NCI-H2107 treated with DMSO at 0.1 percent for 48 hours (cell line): ENCODE measurements around the gene ARHGAP15.

ENCODE experiments used
- DNase-seq: peaks from one replicate; lab custom pipeline; 2025; ENCODE audit not compliant: unreplicated experiment; lab: John Stamatoyannopoulos, UW

Gene ARHGAP15

GRCh38 chr2:143608758-143609157, 479.5 kb downstream of the ARHGAP15 start:
- no peak for DNase-seq

GRCh38 chr2:143611336-143611735, 482.1 kb downstream of the ARHGAP15 start:
- DNase-seq, result no peak

- no peak for DNase-seq
These were observed 486.3 kb downstream of the ARHGAP15 start for GRCh38 chr2:143615562-143615961.

GRCh38 chr2:143616452-143616851, 487.2 kb downstream of the ARHGAP15 start:
- no peak for DNase-seq

- DNase-seq, result no peak
These were observed 488.7 kb downstream of the ARHGAP15 start for GRCh38 chr2:143617803-143618415.

- no peak for DNase-seq
These were observed 492.9 kb downstream of the ARHGAP15 start for GRCh38 chr2:143622106-143622505.

GRCh38 chr2:143623231-143623908, 494.2 kb downstream of the ARHGAP15 start:
- no peak for DNase-seq

GRCh38 chr2:143623909-143624260, 494.7 kb downstream of the ARHGAP15 start:
- DNase-seq, result no peak

- DNase-seq, result no peak
These were observed 500.1 kb downstream of the ARHGAP15 start for GRCh38 chr2:143629340-143629739.

- no peak for DNase-seq
These were observed 503.6 kb downstream of the ARHGAP15 start for GRCh38 chr2:143632751-143633374.

- DNase-seq, result no peak
These were observed 504.2 kb downstream of the ARHGAP15 start for GRCh38 chr2:143633419-143633818.

- no peak for DNase-seq
These were observed 506.1 kb downstream of the ARHGAP15 start for GRCh38 chr2:143635302-143635701.

- no peak for DNase-seq
These were observed 506.7 kb downstream of the ARHGAP15 start for GRCh38 chr2:143635936-143636335.

- no peak for DNase-seq
These were observed 511.6 kb downstream of the ARHGAP15 start for GRCh38 chr2:143640826-143641225.

GRCh38 chr2:143645921-143646645, 516.9 kb downstream of the ARHGAP15 start:
- DNase-seq, result no peak

- DNase-seq, result no peak
These were observed 520.1 kb downstream of the ARHGAP15 start for GRCh38 chr2:143649226-143649740.

GRCh38 chr2:143652692-143653091, 523.5 kb downstream of the ARHGAP15 start:
- DNase-seq, result no peak

GRCh38 chr2:143668234-143668633, 539.0 kb downstream of the ARHGAP15 start:
- no peak for DNase-seq

- no peak for DNase-seq
These were observed 544.8 kb downstream of the ARHGAP15 start for GRCh38 chr2:143674051-143674450.

- DNase-seq, result no peak
These were observed 545.8 kb downstream of the ARHGAP15 start for GRCh38 chr2:143675021-143675420.

GRCh38 chr2:143679617-143680016, 550.4 kb downstream of the ARHGAP15 start:
- DNase-seq, result no peak
